DND-41 (cell line): ENCODE results near the gene NINJ1.

Experiments
- CTCF ChIP-seq: IDR thresholded peaks from 2 replicates; pipeline ENCODE4 v1.5.1; 2012; ENCODE audit warnings: borderline replicate concordance, low read length, moderate library complexity, mild to moderate bottlenecking; ENCODE audit not compliant: poor library complexity, severe bottlenecking; ENCODE audit errors: extremely low read depth
- EZH2 ChIP-seq: IDR thresholded peaks from 3 replicates; pipeline ENCODE4 v1.6.1; 2012; ENCODE audit warnings: borderline replicate concordance, low read depth, mild to moderate bottlenecking, moderate library complexity, low read length, inconsistent platforms; ENCODE audit not compliant: severe bottlenecking

GRCh38 chr9:93092251-93092991 is 41.6 kb downstream of the NINJ1 start:
- TF ChIP-seq CTCF (no peak), EZH2 (no peak)
